Measurements from ENCODE around the gene GNPDA1. TPM values are rescaled to one million over a fixed set of nuclear protein-coding genes. Genes with fewer than 3 reads are reported as not detected.

The GNPDA1 gene
- total and polyA plus RNA-seq, 10 of the 15 experiments (the other 5 are each of a cell fraction or from before 2014, with no cell fraction given) = 1.0 to 11.9 (median 3.9) TPM

GRCh38 chr5:142015781-142016533 is 3.1 kb upstream of the GNPDA1 start (continued):
- no peak for TF ChIP-seq CTCF (IDR thresholded peaks at IDR 0.05 in 2 of 3, conservative IDR thresholded peaks at IDR 0.05 in 1 of 3; ENCODE audit: control insufficient read depth in 2 of 3, extremely low read depth in 1 of 3, insufficient read depth in 1 of 3, low read depth in 3 of 3, low read length in 3 of 3)
- TF ChIP-seq SMAD1 (IDR thresholded peaks at IDR 0.05; ENCODE audit: low read depth, partially characterized antibody) = no peak
- TF ChIP-seq E4F1 (IDR thresholded peaks at IDR 0.05; ENCODE audit: borderline replicate concordance, partially characterized antibody) = no peak
- no peak for TF ChIP-seq NBN (IDR thresholded peaks at IDR 0.05)
- no peak for TF ChIP-seq BMI1 (IDR thresholded peaks at IDR 0.05; ENCODE audit: borderline replicate concordance)
- no peak for TF ChIP-seq ZBTB33 (IDR thresholded peaks at IDR 0.05)
- TF ChIP-seq CHD4 (IDR thresholded peaks at IDR 0.05) = no peak
- no peak for TF ChIP-seq NR2F1 (conservative IDR thresholded peaks at IDR 0.05)
- no peak for TF ChIP-seq SKIL (IDR thresholded peaks at IDR 0.05; ENCODE audit: low read depth, poor library complexity, severe bottlenecking)
- TF ChIP-seq USF1 (IDR thresholded peaks at IDR 0.05; ENCODE audit: borderline replicate concordance, extremely low read length, insufficient read depth, low read depth, low read length) = no peak
- no peak for TF ChIP-seq ZBED1 (IDR thresholded peaks at IDR 0.05; ENCODE audit: borderline replicate concordance)
- TF ChIP-seq PML (IDR thresholded peaks at IDR 0.05; ENCODE audit: low read length) = no peak
- no peak for TF ChIP-seq SIN3A (IDR thresholded peaks at IDR 0.05; ENCODE audit: low read depth, low read length)
- TF ChIP-seq YBX1 (IDR thresholded peaks at IDR 0.05) = no peak
- peak; percentile 36 to 56; a peak in 2 of 4 replicates for TF ChIP-seq IKZF2 (IDR thresholded peaks at IDR 0.05)
- TF ChIP-seq RCOR1 (conservative IDR thresholded peaks at IDR 0.05; ENCODE audit: low read depth, low read length) = no peak

Measured in GM12878 (cell line).